Panc1 (cell line): ENCODE measurements around the gene ARL9. TPM values are rescaled to one million over a fixed set of nuclear protein-coding genes. Genes with fewer than 3 reads are reported as not detected.

ENCODE experiments used
- ATAC-seq: fragments of 200-7000 bp; cut with Tn5 transposase; 2 replicates; pipeline ENCODE4 v1.9.1; 2020; ENCODE audit warnings: mild to moderate bottlenecking, moderate library complexity
- BruUV-seq: library from RNA; stranded (reverse); fragments of 400-500 nt; replicated peaks from 2 replicates; lab custom pipeline; 2021; lab: Mats Ljungman, UMichigan
- CTCF ChIA-PET: fragments of 300-600 bp; sonication (Branson Sonifier 250); formaldehyde crosslinking; loops from one replicate; lab custom pipeline; 2022; ENCODE audit warnings: antibody characterized with exemption; lab: Charles Lee
- POLR2A ChIA-PET: fragments of 300-600 bp; sonication (Branson Sonifier 250); formaldehyde crosslinking; loops from one replicate; lab custom pipeline; 2022; ENCODE audit warnings: antibody characterized with exemption; lab: Charles Lee
- DNase-seq: peaks from one replicate; pipeline ENCODE4 v3.0.0-alpha.2; 2010; ENCODE audit warnings: low read depth, low spot score
- H3K27ac ChIP-seq: 2 replicates; pipeline ENCODE4 v1.5.1; 2011; ENCODE audit warnings: mild to moderate bottlenecking, low read length, inconsistent platforms
- H3K27me3 ChIP-seq: fragments of 200-500 bp; sonication (Bioruptor generic); 2 replicates; pipeline ENCODE4 v1.6.0; 2014; ENCODE audit warnings: low read length, inconsistent platforms; ENCODE audit not compliant: control insufficient read depth, insufficient read depth
- H3K36me3 ChIP-seq: fragments of 200-500 bp; sonication (Bioruptor generic); 2 replicates; pipeline ENCODE4 v1.5.1; 2014; ENCODE audit warnings: inconsistent platforms, mild to moderate bottlenecking, low read length, moderate library complexity; ENCODE audit not compliant: control insufficient read depth, insufficient read depth
- H3K4me1 ChIP-seq: 2 replicates; pipeline ENCODE4 v1.5.1; 2011; ENCODE audit warnings: inconsistent platforms, mild to moderate bottlenecking, low read length, moderate library complexity; ENCODE audit not compliant: control insufficient read depth, insufficient read depth
- H3K4me3 ChIP-seq, 2 experiments: 2 replicates each; pipeline ENCODE4 v1.5.1; 2011 to 2012; ENCODE audit warnings: low read depth in 2 of 2, low read length in 2 of 2, mild to moderate bottlenecking in 2 of 2, inconsistent platforms in 1 of 2, moderate library complexity in 1 of 2
- H3K9me3 ChIP-seq: fragments of 200-500 bp; sonication (Bioruptor generic); 2 replicates; pipeline ENCODE4 v1.5.1; 2014; ENCODE audit warnings: low read depth, mild to moderate bottlenecking, inconsistent platforms, low read length, moderate library complexity; ENCODE audit not compliant: control insufficient read depth, insufficient read depth
- CTCF ChIP-seq: fragments of 450-650 bp; IDR thresholded peaks from 2 replicates; pipeline ENCODE4 v1.5.1; 2017; ENCODE audit warnings: mild to moderate bottlenecking
- POLR2AphosphoS5 ChIP-seq: IDR thresholded peaks from 2 replicates; pipeline ENCODE4 v1.6.1; 2012; ENCODE audit warnings: mild to moderate bottlenecking, low read depth, low read length, moderate library complexity
- REST ChIP-seq, 2 experiments: IDR thresholded peaks; 2 replicates each; pipeline ENCODE4 v1.6.1; 2011 to 2012; ENCODE audit warnings: low read depth in 2 of 2, control low read depth in 1 of 2, low read length in 1 of 2, mild to moderate bottlenecking in 1 of 2, moderate library complexity in 1 of 2; ENCODE audit not compliant: insufficient read depth in 1 of 2
- SIN3A ChIP-seq: IDR thresholded peaks from 2 replicates; pipeline ENCODE4 v1.6.1; 2012; ENCODE audit warnings: low read depth, mild to moderate bottlenecking, low read length, moderate library complexity, borderline replicate concordance; ENCODE audit not compliant: insufficient read depth
- TCF7L2 ChIP-seq: IDR thresholded peaks from 2 replicates; pipeline ENCODE4 v1.6.1; 2011; ENCODE audit warnings: mild to moderate bottlenecking, low read depth, low read length, inconsistent platforms
- in situ Hi-C: cut with HindIII; loops from 2 replicates; pipeline ENCODE4 v1.10.0; 2016; ENCODE audit warnings: low sequenced_read_pairs, low pct_unique_long_range_greater_than_20kb
- intact Hi-C: fragments of 100-400 bp; cut with micrococcal nuclease; formaldehyde crosslinking; loops from one replicate; pipeline ENCODE4 v1.10.0; 2022; ENCODE audit not compliant: unreplicated experiment
- total RNA-seq: library from RNA; stranded (reverse); gene quantifications from one replicate; pipeline ENCODE4 v1.2.1, GENCODE V29; 2021; ENCODE audit not compliant: unreplicated experiment

ARL9 gene
- total RNA-seq, 1 experiment from 2014 or later, result 0.41 TPM

GRCh38 chr4:56532239-56532638 lies 26.6 kb downstream of the ARL9 start:
- BruUV-seq, result no TSS peak
- intact Hi-C loops (no loop called here), in situ Hi-C loops (no loop called here)
- Histone ChIP-seq H3K9me3 (no peaks in the 10 kb centered on the region), H3K27me3 (peaks cover 3% of the 10 kb centered on the region), H3K4me3 (no peak overlapping the region), H3K36me3 (no peaks in the 10 kb centered on the region), H3K4me1 (no peaks in the 10 kb centered on the region), H3K27ac (no peak overlapping the region)
- ATAC-seq (no peak), DNase-seq (no peak)
- no peak for TF ChIP-seq SIN3A
- no peak for TF ChIP-seq CTCF
- TF ChIP-seq POLR2AphosphoS5, result no peak
- no peak for TF ChIP-seq REST (IDR thresholded peaks at IDR 0.05; ENCODE audit: insufficient read depth in 1 of 2, low read depth in 2 of 2, low read length in 1 of 2)
- no peak for TF ChIP-seq TCF7L2
- ChIA-PET CTCF (no interaction called here), POLR2A (no interaction called here)

DNA sequence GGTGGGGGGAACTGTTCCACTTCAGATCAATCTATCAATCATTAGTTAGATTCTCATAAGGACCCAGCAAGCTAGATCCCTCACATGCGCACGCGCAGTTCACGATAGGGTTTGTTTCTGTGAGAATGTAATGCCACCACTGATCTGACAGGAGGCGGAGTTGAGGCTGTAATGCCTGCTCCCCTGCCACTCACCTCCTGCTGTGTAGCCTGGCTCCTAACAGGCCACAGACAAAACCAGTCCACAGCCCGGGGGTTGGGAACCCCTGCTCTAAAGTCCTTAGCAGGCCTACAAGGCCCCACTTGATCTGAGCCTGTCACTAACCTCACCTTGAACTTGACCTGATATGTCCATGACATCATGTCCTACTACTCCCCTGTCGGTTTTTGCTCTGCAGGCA lies 30.3 kb downstream of the ARL9 start:
- ATAC-seq (no peak), DNase-seq (no peak)

More for the DNA sequence above, 30.3 kb downstream of the ARL9 start:
- H3K27ac ChIP-seq, result no peak overlapping the region
- BruUV-seq, result no TSS peak
- H3K36me3 ChIP-seq, result no peaks in the 10 kb centered on the region
- TF ChIP-seq REST (IDR thresholded peaks at IDR 0.05; ENCODE audit: insufficient read depth in 1 of 2, low read depth in 2 of 2, low read length in 1 of 2) (no peak), POLR2AphosphoS5 (no peak), SIN3A (no peak)
- intact Hi-C loops (no loop called here), in situ Hi-C loops (no loop called here)
- POLR2A ChIA-PET, result no interaction called here
- peaks cover 3% of the 10 kb centered on the region; the same call in 1 of the 2 replicates for H3K27me3 ChIP-seq
- CTCF ChIA-PET, result no interaction called here
- no peaks in the 10 kb centered on the region for H3K9me3 ChIP-seq
- H3K4me1 ChIP-seq, result no peaks in the 10 kb centered on the region
- no peak overlapping the region for H3K4me3 ChIP-seq
